Loucy (cell line): Measurements from ENCODE around the gene MMP7.

Source experiments
- CTCF ChIP-seq: fragments of 200-600 bp; sonication (generic); conservative IDR thresholded peaks from 2 replicates; pipeline ENCODE4 v1.5.1; 2014; ENCODE audit warnings: mild to moderate bottlenecking, antibody characterized with exemption, low read length
- EZH2phosphoT487 ChIP-seq: fragments of 200-600 bp; IDR thresholded peaks from 2 replicates; pipeline ENCODE4 v1.6.1; 2018; ENCODE audit warnings: antibody characterized with exemption, mild to moderate bottlenecking, moderate library complexity, borderline replicate concordance

DNA sequence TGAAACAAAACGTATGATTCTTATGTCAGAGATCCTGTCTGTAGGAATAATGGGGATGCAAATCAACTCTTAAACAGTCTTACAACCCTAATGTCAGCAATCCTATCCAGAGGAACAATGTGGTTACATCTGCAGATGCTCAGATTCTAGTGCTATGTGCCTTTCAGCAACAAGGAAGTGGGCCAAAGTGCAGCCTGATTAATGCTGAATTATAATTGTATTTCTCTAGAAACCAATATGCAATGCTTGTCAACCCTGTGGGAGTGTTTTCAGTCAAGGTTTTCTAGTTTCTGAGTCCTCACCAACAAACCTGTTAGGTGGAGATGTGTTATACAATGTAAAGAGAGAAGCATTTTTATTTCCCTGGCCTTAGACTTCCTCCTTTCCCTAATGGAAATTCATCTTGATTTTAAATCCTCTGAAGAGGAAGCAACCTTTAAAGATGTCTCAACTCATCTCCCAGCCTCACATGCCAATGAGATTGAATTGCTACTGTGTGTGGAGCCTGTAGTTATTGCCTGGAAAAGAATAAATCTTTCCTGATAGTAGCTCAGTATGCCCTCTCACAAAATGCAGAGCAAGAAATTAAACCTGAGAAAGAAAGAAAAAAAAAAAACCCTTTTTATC lies 51.8 kb downstream of the MMP7 start:
- no peak for TF ChIP-seq CTCF
- no peak for TF ChIP-seq EZH2phosphoT487
